NCI-H187 treated with DMSO at 0.1 percent for 48 hours (cell line): ENCODE results near the gene AMBP.
"Not testable (repeated sequence)": the region's sequence is repeated elsewhere in the genome, so short reads cannot be mapped to it uniquely, and the experiment has no call there.

Experiments used
- DNase-seq: peaks from one replicate; lab custom pipeline; 2025; lab: John Stamatoyannopoulos, UW

The AMBP gene

DNA sequence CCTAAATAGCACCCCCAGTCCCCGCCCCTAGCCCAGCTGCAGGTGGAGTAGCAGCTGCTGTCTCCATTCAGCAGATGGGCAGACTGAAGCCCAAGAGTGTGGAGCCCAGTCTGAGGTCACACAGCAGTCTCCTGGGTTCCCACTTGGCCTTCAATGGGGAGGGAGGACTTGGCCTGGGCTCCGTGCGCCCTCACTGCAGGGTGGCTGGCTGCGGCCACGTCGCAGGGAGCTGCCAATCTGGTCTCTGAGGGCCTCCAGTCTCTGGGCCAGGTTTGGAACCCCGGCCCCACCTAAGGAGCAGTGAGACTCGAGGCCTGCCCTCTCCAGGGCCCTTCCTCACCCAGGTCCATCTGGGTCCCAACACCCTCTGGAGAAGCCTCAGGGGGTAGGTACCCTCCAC lies 13.6 kb upstream of the AMBP start:
- DNase-seq, result no peak

DNA sequence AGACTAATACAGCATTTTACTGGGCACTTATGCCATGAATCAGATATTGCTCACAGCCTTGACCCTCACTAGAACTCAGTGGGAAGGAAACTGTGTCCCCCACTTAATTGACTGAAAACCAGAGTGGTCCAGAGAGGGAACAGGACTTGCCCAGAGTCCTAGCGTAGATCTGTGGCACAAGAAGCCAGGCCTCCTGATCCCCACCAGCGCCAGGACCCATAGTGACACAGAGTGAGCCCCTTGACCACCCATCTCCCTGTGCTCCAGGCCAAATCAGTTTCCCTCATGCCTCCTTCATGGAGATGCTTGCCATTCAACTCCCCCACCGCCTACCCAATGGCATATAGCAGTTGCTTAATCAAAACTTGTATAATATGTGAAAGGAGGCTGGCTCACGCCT lies 12.7 kb upstream of the AMBP start:
- no peak for DNase-seq

DNA sequence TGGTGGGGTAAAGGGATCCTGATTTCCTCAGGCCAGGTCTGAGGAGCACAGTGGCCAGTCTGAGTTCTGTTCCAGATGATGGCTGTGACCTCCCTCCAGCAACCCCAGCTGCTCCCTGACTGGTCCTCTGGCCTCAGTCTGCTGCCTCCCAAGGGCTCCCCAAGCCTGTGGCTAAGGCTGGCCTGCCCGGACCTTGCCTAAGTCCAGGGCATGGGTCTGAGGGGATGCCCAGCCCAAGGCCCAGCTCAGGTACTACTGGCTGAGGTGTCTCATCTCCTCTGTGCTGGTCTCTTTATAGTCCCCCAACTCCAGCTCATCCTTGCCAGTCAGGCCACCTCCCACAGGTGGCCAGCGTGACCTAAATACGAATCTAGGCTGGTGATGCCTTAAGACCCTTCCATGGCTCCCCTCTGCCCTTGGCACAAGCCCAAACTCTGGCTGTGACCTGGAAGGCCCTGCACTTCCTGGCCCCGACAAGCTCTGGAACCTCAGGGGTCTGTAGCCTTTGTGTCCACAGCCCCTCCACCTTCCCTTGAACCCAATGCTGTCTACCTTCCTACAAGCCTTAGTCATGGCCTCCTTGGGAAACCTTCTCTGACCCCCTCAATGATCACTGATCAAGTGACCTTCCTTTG lies 11.2 kb upstream of the AMBP start:
- no peak for DNase-seq

DNA sequence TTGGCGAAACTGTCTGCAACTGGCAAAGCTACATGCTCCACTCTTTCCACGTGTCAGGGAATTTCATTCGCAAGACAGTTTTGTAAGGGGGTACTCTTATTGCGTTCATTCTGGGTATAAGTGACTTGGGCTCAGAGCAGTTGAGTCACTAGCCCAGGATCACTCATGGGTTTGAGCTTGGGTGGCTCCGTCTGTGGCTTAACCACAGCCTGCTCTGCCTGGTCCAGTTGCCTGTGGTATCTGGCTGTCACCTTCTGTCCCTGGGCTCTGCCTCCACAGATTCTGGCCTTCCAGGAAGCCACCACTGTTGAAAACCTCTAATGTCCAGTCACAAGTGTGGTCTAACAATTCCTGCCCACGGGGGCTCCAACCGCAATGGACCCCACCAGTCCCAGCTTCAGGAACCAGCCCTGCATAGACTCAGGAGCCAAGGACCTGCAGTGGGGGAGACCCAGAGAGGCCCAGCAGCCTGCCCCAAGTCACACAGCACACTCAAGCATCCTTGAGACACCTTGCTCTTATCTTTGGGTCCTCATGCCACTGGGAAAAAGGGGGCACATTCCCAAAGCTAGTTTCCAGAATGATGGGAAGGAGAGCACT lies 10.6 kb upstream of the AMBP start:
- DNase-seq, result no peak

DNA sequence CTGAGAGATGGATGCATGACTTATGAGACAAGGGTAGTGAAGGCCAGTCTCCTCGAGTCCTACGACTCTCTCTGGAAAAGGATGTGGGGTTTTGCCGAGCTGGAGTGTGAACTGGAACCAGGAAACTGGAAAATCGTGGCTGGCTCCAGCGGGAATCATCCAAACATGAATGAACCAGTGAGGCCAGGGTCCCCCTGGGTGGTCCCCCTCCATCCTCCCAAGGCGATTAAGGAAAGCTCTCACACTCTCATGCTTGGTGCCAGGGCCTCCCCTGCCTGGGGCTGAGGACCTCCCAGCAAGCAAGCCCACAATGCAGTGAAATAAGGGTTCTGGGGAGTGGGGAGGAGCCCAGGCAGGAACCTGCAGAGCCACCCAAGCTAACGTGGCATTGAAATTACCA lies 9.6 kb upstream of the AMBP start:
- DNase-seq, result no peak

DNA sequence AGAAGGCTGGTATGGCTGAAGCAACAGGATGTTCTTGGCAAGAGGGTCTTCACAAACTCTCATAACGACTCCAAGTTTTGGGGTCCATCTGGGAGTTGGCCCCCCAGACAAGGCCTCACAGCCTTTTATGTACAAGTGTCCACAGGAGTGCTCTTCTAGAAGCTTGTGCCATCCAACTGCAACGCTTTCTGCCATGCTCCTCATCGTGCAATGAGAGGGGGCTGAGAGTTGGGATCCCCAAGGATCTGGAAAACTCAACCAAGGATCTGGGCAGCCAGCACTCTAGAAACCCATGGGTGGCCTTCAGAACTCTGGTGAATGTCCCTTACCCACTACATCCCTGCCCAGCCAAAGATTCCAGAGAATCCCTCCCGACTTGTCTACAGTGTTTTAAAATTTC lies 8.5 kb upstream of the AMBP start:
- no peak for DNase-seq

DNA sequence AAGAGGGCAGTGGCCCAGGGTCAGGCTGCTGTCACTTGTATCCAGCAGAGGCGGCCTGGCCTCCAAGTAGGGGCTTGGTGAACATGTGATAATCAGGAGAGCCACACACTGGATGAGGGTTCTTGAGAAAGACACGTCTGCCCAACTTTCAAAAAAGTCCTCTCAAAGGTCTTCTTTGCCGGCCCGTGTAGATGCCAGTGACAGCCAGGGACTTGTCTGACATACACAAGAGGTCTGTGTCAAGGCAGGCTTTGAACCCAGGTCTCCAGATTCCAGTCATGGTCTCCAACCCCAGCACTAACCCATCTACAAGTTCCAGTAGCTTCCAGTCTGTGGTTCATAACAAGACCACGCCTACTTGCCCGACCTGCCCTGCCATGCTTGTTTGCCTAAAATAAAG lies 7.9 kb upstream of the AMBP start:
- no peak for DNase-seq

DNA sequence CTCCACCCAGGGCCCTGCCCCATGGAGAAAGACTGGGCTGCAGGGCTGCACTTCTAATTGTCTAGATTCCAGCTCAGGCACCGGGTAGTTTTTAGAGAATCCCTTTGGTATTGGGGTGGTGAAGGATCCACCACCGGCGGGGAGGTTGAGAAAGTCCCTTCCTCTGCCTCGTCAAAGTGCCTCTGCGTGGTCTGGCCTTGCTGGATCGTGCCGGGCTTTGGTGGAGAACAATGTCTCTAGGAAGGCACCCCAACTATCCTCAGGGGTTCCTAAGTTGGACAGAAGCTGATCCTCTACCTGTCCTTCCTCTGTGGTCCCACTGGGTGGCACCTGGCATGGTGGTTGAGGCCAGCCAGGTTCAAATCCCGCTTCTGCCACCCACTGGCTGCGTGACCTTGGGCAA lies 7.3 kb upstream of the AMBP start:
- DNase-seq, result no peak

DNA sequence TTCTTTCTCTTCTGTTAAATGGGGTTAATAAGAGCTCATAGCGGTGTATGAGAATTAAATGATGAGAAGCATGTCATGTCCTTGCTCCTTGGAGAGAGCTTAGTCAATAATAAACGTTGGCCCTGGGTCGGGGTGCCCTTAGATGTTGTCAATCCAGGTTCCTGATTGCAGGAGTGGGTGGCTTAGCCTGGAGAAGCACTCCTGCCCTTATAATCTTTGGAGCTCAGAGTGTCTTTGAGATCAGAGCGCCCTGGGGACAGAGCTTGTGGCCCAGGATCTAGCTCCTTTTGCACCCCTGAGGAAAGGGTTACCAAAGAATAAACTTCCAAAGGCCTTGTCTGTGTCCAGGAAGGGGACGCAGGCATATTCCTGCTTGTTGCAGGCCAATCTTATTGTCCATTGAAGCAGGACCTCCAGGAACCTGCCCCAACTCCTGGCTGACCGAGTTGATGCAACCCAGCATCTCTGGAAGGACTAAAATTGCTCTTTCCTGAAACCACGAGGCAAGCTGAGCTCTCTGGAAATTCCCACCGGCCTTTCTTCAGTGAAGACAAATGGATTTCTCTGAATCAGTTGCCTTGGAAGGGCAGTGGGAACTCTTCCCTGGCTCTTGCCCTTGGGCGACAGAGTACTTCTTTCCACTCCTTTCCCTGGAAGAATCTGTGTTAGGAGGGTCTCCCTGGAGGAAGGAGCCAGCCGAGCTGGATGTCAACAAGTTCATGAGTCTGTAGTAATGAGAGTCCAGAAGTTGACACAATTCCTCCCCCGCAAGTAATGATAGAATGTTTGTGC lies 6.4 kb upstream of the AMBP start:
- DNase-seq, result no peak

DNA sequence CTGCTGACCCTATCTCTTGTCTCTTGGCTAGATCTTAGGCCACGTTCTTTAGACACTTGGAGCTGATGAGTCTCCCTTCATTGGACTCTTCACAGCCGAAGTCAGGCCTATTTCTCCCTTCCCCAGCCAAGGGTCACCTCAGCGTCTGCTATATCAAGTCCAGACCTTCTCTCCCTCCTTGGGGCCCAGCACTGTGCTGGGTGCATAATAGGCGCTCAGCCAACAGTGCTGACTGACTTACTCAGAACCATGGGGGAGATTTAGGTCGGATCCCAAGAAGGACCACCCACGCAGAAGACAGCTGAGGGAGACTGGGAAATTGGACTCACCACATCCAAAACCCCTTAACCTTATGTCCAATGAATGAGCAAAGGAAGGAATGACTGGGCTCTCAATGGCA lies 5.6 kb upstream of the AMBP start:
- no peak for DNase-seq

DNA sequence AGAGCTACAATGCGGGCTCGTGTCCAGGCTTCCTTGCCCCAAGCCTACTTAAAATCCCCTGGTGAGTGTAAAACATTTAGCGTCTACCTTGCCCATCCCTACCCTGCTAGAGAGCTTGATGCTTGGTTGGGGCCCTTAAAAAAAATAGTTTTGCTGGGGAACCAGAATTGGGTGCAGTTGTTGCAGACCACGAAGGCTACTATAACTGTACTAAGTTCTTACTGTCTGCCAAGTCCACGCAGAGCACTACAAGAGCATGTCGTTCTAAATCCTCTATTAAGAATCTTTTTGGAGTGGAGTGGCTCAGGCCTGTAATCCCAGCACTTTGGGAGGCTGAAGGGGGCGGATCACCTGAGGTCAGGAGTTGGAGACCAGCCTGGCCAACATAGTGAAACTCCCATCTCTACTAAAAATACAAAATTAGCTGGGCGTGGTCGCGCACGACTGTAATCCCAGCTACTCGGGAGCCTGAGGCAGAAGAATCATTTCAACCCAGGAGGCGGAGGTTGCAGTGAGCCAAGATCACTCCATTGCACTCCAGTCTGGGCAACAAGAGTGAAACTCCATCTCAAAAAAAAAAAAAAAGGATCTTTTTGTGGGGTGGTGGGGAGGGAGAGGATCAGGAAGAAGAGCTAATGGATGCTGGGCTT lies 4.8 kb upstream of the AMBP start:
- DNase-seq, result not testable (repeated sequence)

DNA sequence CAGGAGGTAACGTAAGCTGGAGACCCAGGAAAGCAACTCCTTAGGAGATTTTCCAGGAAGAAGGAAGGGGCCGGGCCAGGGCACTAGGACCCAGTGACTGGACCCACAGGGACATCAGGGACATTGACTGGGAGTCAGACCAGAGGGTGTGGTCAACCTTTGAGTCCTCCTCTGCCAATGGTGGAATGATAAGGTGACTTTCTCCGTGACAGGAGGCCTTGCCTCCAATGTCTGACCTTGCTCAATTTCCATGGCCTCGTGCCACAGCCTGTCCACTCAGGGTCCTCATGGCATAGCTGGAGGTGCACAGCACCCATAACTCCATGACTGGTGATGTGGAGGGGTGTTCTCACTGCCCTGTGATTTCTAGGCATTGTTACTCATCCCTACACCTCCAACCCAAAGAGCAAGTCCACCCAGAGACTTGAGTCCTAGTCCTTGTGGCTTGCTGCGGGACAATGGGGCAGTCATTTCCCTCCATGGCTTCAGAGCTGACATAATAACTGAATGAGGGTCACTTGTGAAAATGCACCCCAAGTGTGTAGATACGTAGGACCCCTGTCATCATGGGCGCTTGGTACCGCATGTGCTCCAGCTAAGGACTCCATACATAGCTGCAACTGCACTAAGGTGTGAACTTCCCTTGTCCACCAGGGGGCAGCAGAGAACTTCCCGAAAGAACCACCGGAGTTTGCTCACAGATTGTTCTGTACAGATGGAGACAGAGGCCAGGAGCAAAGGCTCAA lies 4.1 kb upstream of the AMBP start:
- no peak for DNase-seq

DNA sequence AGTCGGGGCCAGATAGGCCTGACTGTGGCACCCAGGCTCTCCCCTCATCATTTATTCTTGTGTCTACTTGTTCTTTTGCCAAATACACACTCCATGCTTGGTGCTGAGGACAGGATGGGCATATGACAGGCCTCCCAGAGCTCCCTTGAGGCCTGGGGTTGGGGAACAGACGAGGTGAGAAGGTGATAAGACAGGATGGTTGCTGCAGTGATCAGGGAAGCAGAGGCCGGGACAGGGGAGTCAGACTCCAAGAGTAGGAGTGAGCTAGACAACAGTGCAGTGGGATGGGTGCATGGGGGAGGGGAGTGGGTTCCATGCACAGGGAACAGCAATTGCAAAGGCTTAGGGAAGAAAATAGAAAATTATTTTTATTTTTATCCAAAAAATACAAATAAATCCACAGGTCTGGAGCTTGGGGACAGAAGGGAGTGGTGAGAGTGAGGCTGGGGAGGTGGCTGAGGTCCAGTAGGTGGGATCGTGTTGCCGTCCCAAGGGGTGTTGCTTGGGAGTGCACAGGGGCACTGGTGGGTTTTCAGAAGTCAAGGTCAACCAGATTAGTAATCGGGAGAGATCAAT lies 3.4 kb upstream of the AMBP start:
- DNase-seq, result no peak

DNA sequence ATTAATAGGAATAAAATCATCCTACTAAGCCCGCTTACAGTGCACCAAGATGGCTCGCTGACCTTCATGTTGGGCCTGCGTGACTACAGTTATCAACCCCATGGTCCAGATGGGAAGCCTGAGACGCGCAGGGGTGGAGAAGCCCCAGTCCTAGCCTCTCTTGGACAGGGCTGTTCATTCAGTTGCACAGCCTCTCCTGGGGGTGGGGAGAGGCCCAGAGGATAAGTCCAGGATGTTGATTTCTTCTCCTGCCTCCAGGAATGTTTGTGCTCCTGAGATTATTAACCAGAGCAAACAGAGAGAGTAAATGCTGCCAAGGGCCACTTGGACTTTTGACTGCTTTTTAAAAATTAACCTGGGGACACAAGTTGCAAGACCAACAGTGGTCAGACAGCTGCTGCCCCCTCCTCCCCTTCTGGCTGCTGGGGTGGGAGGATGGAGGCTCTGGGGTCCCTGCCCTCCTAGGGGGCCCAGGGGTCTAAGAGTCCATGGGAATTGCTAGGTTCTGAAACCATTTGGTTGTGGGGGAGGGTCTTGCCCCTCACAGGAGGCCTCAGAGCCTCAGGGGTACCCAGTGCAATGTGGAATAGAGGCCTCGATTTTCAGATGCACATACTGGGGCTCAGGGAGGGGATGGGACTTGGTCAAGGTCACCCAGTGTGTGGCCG lies 2.8 kb upstream of the AMBP start:
- DNase-seq, result no peak

DNA sequence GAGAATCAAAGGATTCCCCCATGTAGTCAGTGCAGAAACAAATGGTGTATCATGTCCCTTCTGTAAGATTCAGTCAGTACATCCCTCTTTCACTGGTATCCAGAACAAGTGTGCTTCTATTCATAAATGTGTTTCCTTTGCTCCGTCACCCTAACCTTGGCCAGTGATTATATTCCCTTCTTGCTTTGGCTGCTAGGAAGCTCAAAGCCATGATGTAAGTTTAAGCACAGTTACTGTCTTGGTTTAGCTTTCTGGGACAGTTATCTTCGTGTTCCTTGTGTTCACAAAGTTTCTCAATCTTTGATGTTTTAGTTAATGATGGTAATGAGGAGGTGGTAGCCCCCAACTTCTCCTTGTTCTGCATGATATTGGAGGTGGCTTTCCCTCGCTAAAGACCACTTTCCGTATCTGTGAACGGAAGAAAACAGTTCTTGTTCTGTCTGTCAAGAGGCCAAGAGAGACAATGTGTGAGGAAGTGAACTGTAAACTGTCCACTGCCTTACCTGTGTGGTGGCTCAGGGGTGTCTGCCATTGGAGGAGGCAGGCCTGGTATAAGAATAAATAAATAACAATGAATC lies 2.2 kb upstream of the AMBP start:
- no peak for DNase-seq

DNA sequence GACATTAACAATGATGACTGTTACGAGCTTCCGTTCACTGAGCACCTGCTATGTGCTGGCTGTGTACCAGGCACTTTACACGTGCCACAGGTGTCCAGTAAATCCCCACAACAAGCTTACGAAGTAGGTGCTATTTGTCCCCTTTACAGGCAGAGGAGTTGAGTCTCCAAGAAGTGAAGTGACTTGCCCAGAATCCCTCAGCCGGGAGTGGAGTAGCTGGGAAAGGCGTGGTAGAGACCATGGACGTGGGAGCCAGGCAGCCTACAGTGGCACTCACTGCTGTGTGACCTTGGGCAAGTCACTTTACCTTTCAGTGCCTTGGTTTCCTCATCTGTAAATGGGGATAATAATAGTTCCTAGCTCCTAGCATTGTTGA lies 669 bp upstream of the AMBP start:
- DNase-seq, result no peak

DNA sequence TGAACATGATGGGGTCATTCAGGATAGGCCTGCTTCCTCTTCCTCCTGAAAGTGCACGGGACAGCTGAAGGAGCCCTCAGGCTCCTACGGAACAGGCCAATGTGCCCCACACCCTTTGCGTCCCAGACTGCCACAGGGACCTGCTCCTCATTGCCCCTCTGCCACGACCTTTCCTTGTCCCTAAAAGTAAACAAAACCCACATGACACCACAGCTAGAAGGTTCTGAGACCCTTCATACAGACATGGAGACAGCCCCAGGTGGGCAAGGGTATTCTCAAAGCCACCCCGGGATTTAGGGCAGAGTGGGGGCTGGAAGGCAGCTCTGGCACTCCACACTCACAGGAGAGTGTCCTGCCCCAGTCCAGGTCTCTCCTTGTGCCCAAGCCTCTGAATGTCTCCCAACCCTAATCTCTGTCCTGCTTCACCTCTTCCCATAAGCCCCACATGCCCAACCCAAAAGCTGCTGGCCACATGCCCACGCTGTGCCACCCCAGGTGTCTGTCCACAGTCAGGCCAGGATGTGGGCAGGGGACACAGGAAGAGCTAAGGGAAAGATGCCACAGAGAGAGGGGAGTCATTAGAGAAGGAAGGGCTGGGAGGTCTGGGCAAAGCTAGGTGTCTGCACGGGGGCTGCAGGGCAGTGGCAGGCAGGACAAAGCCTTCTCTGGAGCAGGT lies 800 bp downstream of the AMBP start:
- DNase-seq, result no peak

DNA sequence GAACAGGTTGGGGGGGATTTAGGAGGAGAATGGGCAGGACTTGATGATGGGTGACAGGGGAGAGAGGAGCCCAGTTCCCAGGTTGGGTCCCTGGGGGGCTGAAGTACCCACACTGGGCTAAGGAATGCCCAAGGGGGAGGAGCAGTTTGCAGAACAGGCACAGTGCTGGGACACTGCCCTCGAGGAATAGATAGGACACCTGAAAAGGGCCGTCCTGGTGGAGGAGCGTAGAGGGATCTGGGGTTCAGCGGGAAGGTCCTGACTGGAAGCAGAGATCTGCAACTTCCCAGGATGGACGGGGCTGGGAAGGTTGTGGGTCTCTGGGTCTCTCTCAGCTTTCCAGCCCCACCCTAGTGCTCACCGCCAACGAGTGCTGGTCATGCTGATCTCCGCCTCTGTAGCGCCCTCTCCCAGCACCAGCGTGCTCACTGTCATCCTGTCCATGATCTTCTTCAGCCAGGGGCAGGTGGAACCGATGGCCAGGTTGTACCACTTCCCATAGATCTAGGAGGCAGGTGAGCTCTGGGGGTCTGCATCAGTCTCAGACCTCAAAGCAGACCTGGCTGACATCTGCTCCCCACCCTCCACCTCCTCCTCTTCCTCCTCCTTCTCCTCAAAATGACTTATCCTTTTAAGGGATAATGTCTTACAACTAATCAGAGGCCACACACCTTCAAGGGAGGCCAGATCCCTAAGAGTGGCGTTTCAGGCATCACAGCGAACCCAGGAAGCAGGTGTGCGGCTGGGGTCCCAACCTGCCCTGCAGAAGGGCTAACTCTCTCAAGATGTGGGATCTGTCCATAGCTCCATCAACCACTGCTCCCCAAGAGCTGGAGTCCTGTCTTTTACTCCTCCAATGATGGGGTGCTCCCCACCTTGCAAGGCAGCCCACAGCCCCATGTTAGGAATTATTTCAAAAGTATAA lies 1.6 kb downstream of the AMBP start:
- DNase-seq, result no peak

DNA sequence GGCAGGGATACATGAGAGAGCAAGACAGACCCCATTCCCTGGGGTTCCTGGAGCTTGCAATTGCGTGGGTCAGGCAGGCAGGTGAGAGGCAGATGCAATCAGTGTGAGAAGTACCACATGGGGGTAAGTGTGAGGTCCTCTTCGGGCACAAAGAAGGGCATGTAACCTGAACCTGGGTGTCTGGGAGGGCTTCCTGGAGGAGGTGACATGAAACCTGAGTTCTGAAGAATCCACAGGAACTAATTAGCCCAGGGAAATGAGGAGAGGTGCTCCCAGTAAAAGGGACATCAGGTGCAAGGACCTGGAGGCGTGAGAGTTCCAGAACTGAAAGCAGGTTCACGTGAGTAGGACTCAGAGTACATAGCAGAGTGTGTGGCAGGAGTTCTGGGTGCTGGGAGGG lies 2.5 kb downstream of the AMBP start:
- no peak for DNase-seq
